Measurements from ENCODE around the gene AK4. TPM values are rescaled to one million over a fixed set of nuclear protein-coding genes. Genes with fewer than 3 reads are reported as not detected.

AK4 gene
- 21.4 to 28.4 TPM (median 25.1 TPM) in 5 replicates for total RNA-seq (2022; extraction: Qiagen RNA extraction; ENCODE audit: low read depth)

GRCh38 chr1:65148178-65148547, at the start of gene AK4:
Gene AK4, plus strand, starts transcription at chr1:65148203. Its CDS starts 205 bp downstream, at chr1:65148408.

Other genes starting within 250 kb of the AK4 start
- gene JAK1, start 181.7 kb upstream of the AK4 start, total RNA-seq (2022; extraction: Qiagen RNA extraction; ENCODE audit: low read depth), result 118 to 152 TPM (median 132 TPM) in 5 replicates
- gene DNAJC6, start 161.3 kb downstream of the AK4 start, total RNA-seq (2022; extraction: Qiagen RNA extraction; ENCODE audit: low read depth), result 3.3 to 5.8 TPM (median 4.9 TPM) in 5 replicates

All from A549 treated with CpdA at 1 μM for 4 hours (cell line).